OCI-LY7 (cell line): Measurements from ENCODE around the gene ZHX3. TPM values are rescaled to one million over a fixed set of nuclear protein-coding genes. Genes with fewer than 3 reads are reported as not detected.
"Not testable (repeated sequence)": the region's sequence is repeated elsewhere in the genome, so short reads cannot be mapped to it uniquely, and the experiment has no call there.

Experiments used
- BruUV-seq: library from RNA; stranded (reverse); fragments of 400-500 nt; replicated peaks from 2 replicates; lab custom pipeline; 2021; lab: Mats Ljungman, UMichigan
- CTCF ChIA-PET: fragments of 300-600 bp; sonication (Branson Sonifier 250); formaldehyde crosslinking; loops from one replicate; lab custom pipeline; 2022; ENCODE audit warnings: antibody characterized with exemption; ENCODE audit not compliant: unreplicated experiment; lab: Charles Lee
- POLR2A ChIA-PET: fragments of 300-600 bp; sonication (Branson Sonifier 250); formaldehyde crosslinking; loops from one replicate; lab custom pipeline; 2022; ENCODE audit warnings: antibody characterized with exemption; lab: Charles Lee
- DNase-seq: peaks from one replicate; pipeline ENCODE4 v3.0.0-alpha.2; 2015; ENCODE audit warnings: low spot score
- H2AFZ ChIP-seq: fragments of 200-600 bp; sonication (generic), shearing (Covaris generic); 2 replicates; pipeline ENCODE4 v1.6.1; 2014; ENCODE audit warnings: mild to moderate bottlenecking, antibody characterized with exemption, low read length, moderate library complexity
- H3K27ac ChIP-seq: fragments of 200-600 bp; sonication (generic); 2 replicates; pipeline ENCODE4 v1.5.1; 2014; ENCODE audit warnings: mixed run types, low read depth, mild to moderate bottlenecking, moderate library complexity, low read length, inconsistent platforms; ENCODE audit not compliant: poor library complexity, severe bottlenecking
- H3K36me3 ChIP-seq: fragments of 200-600 bp; sonication (generic); 2 replicates; pipeline ENCODE4 v1.6.1; 2014; ENCODE audit warnings: mild to moderate bottlenecking, antibody characterized with exemption, low read length, moderate library complexity, mixed read lengths; ENCODE audit not compliant: insufficient read depth
- H3K4me1 ChIP-seq: fragments of 200-600 bp; sonication (generic); 2 replicates; pipeline ENCODE4 v1.5.1; 2014; ENCODE audit warnings: mild to moderate bottlenecking, low read length; ENCODE audit not compliant: insufficient read depth, poor library complexity, severe bottlenecking
- H3K4me2 ChIP-seq: fragments of 200-600 bp; sonication (generic); 2 replicates; pipeline ENCODE4 v1.6.1; 2014; ENCODE audit warnings: mild to moderate bottlenecking, low read length
- H3K4me3 ChIP-seq: fragments of 200-600 bp; sonication (generic); 2 replicates; pipeline ENCODE4 v1.5.1; 2014; ENCODE audit warnings: mild to moderate bottlenecking, low read depth, low read length; ENCODE audit not compliant: poor library complexity, severe bottlenecking
- H3K79me2 ChIP-seq: fragments of 200-600 bp; sonication (generic); 2 replicates; pipeline ENCODE4 v1.6.1; 2016; ENCODE audit warnings: low read depth, mild to moderate bottlenecking, low read length, moderate library complexity, mixed read lengths; ENCODE audit not compliant: insufficient read depth
- H3K9me2 ChIP-seq: fragments of 200-600 bp; sonication (generic); 2 replicates; pipeline ENCODE4 v1.6.1; 2016; ENCODE audit warnings: mild to moderate bottlenecking, low read length, mixed read lengths; ENCODE audit not compliant: insufficient read depth
- H3K9me3 ChIP-seq: fragments of 200-600 bp; sonication (generic); 2 replicates; pipeline ENCODE4 v1.6.1; 2014; ENCODE audit warnings: mild to moderate bottlenecking, mixed run types, low read length, mixed read lengths
- H4K20me1 ChIP-seq: fragments of 200-600 bp; sonication (generic); 2 replicates; pipeline ENCODE4 v1.6.1; 2014; ENCODE audit warnings: mild to moderate bottlenecking, antibody characterized with exemption, low read length, moderate library complexity, mixed read lengths; ENCODE audit not compliant: insufficient read depth
- CTCF ChIP-seq: fragments of 200-600 bp; sonication (generic); conservative IDR thresholded peaks from 2 replicates; pipeline ENCODE4 v1.5.1; 2014; ENCODE audit warnings: mild to moderate bottlenecking, antibody characterized with exemption, low read length, moderate library complexity, mixed read lengths
- EZH2phosphoT487 ChIP-seq: fragments of 200-600 bp; sonication (generic); IDR thresholded peaks from 2 replicates; pipeline ENCODE4 v1.6.1; 2018; ENCODE audit warnings: low read depth, borderline replicate concordance, mild to moderate bottlenecking, mixed run types, antibody characterized with exemption, low read length, moderate library complexity, mixed read lengths
- intact Hi-C: fragments of 100-400 bp; cut with micrococcal nuclease; formaldehyde crosslinking; loops from one replicate; pipeline ENCODE4 v1.10.0; 2022; ENCODE audit not compliant: unreplicated experiment
- total RNA-seq, 2 experiments: library from RNA; depleted of rRNA in 1 of 2; stranded (reverse); fragments of >200 nt in 1 of 2; shearing (Covaris generic) in 1 of 2; gene quantifications; 2 replicates each; pipeline ENCODE4 v1.2.3, GENCODE V29; 2014 to 2022

The ZHX3 gene
- total RNA-seq, 2 experiments from 2014 or later: 5.8 to 16.9 TPM

- no peaks in the 10 kb centered on the region for H3K9me2 ChIP-seq
- H3K4me1 ChIP-seq: peaks cover 35% of the 10 kb centered on the region
- H3K4me3 ChIP-seq: no peak overlapping the region
- H3K79me2 ChIP-seq: peaks cover 21% of the 10 kb centered on the region
- H3K9me3 ChIP-seq: no peaks in the 10 kb centered on the region
- no peak overlapping the region for H2AFZ ChIP-seq
- H4K20me1 ChIP-seq: no peaks in the 10 kb centered on the region
- DNase-seq: no peak
- ChIA-PET POLR2A (interaction anchor here (0.6 to 1.4 kb wide), 4 partner anchors 14 to 228 kb away, joined by 3 to 4 read pairs (median 4); partner anchors contain the start of gene LPIN3), CTCF (interaction anchor here (0.6 to 1.1 kb wide), 4 partner anchors 12 to 203 kb away, joined by 3 to 4 read pairs (median 3); no protein-coding TSS in a partner anchor)
- TF ChIP-seq CTCF: no peak
- TF ChIP-seq EZH2phosphoT487: no peak
- intact Hi-C loops: loop anchor here (1.0 to 5.0 kb wide), 4 partner anchors 22 to 558 kb away; partner anchors contain the start of gene LPIN3
- peaks cover 9% of the 10 kb centered on the region; the same call in 1 of the 2 replicates for H3K36me3 ChIP-seq
- BruUV-seq: no TSS peak
- H3K27ac ChIP-seq: no peak overlapping the region
- H3K4me2 ChIP-seq: no peak overlapping the region
These were observed 183.0 kb downstream of the ZHX3 start for GRCh38 chr20:41134362-41135186.

GRCh38 chr20:41133709-41134361, 183.7 kb downstream of the ZHX3 start:
- intact Hi-C loops: loop anchor here (2.0 kb wide), 1 partner anchor 23 kb away; no protein-coding TSS in a partner anchor
- POLR2A ChIA-PET: interaction anchor here (0.7 to 1.4 kb wide), 2 partner anchors 201 to 207 kb away, joined by 4 to 5 read pairs; partner anchors contain the start of gene LPIN3

GRCh38 chr20:41132388-41132775, 185.1 kb downstream of the ZHX3 start:
- H3K4me2 ChIP-seq, H3K4me3 ChIP-seq, CTCF ChIA-PET, H3K9me3 ChIP-seq, DNase-seq, H2AFZ ChIP-seq, H3K79me2 ChIP-seq, BruUV-seq, H4K20me1 ChIP-seq, intact Hi-C loops, H3K27ac ChIP-seq, H3K9me2 ChIP-seq: not testable (repeated sequence)
- H3K4me1 ChIP-seq: peaks cover 20% of the 10 kb centered on the region
- POLR2A ChIA-PET: interaction anchor here (0.6 to 0.9 kb wide), 3 partner anchors 11 to 244 kb away, joined by 3 to 6 read pairs (median 4); no protein-coding TSS in a partner anchor
- peaks cover 14% of the 10 kb centered on the region for H3K36me3 ChIP-seq

More at GRCh38 chr20:41133709-41134361, 183.7 kb downstream of the ZHX3 start:
- TF ChIP-seq CTCF (no peak), EZH2phosphoT487 (no peak)
- no peaks in the 10 kb centered on the region for H3K9me2 ChIP-seq
- no peak overlapping the region for H3K27ac ChIP-seq
- peaks cover 28% of the 10 kb centered on the region for H3K4me1 ChIP-seq
- DNase-seq: no peak
- H4K20me1 ChIP-seq: no peaks in the 10 kb centered on the region
- H3K9me3 ChIP-seq: no peaks in the 10 kb centered on the region
- no peak overlapping the region for H3K4me2 ChIP-seq
- no peak overlapping the region for H3K4me3 ChIP-seq
- H3K79me2 ChIP-seq: peaks cover 14% of the 10 kb centered on the region
- CTCF ChIA-PET: interaction anchor here (0.6 kb wide), 2 partner anchors 100 to 106 kb away, joined by 3 to 4 read pairs; no protein-coding TSS in a partner anchor
- H3K36me3 ChIP-seq: peaks cover 9% of the 10 kb centered on the region; the same call in 1 of the 2 replicates
- no TSS peak for BruUV-seq
- no peak overlapping the region for H2AFZ ChIP-seq
